Measurements from ENCODE around the gene C19orf12. TPM values are rescaled to one million over a fixed set of nuclear protein-coding genes. Genes with fewer than 3 reads are reported as not detected.

The C19orf12 gene
- total and polyA plus RNA-seq, 2 donors = 18.1 to 27.5 TPM

GRCh38 chr19:29704562-29705558 is 10.2 kb downstream of the C19orf12 start:
- H3K27ac ChIP-seq (ENCODE audit: low read depth in 1 of 2, low read length in 1 of 2) = no peak overlapping the region
- H3K36me3 ChIP-seq (ENCODE audit: control insufficient read depth in 2 of 2, insufficient read depth in 2 of 2, low read length in 1 of 2) = peaks cover 20 to 54% of the 10 kb centered on the region in 2 donors
- WGBS = 95% methylated on average over 14 of the region's 14 CpGs

GRCh38 chr19:29702963-29703320 is 12.1 kb downstream of the C19orf12 start:
- DNase-seq (ENCODE audit: low read depth in 6 of 9, low spot score in 9 of 9) = no peak
- Histone ChIP-seq H3K36me3 (ENCODE audit: control insufficient read depth in 2 of 2, insufficient read depth in 2 of 2, low read length in 1 of 2) (peaks cover 14 to 43% of the 10 kb centered on the region in 2 donors), H3K4me1 (ENCODE audit: control insufficient read depth in 2 of 2, insufficient read depth in 2 of 2, low read length in 2 of 2) (no peaks in the 10 kb centered on the region), H3K9me3 (ENCODE audit: control insufficient read depth in 2 of 2, insufficient read depth in 1 of 2, low read length in 1 of 2) (no peaks in the 10 kb centered on the region), H3K4me3 (ENCODE audit: low read length in 2 of 2) (no peak overlapping the region), H3K27me3 (ENCODE audit: control insufficient read depth in 2 of 2, insufficient read depth in 1 of 2, low read length in 1 of 2) (no peaks in the 10 kb centered on the region), H3K27ac (ENCODE audit: low read depth in 1 of 2, low read length in 1 of 2) (no peak overlapping the region)
- 98% methylated on average over 9 of the region's 9 CpGs for WGBS

More at GRCh38 chr19:29704562-29705558, 10.2 kb downstream of the C19orf12 start:
- Histone ChIP-seq H3K27me3 (ENCODE audit: control insufficient read depth in 2 of 2, insufficient read depth in 1 of 2, low read length in 1 of 2) (no peaks in the 10 kb centered on the region), H3K4me1 (ENCODE audit: control insufficient read depth in 2 of 2, insufficient read depth in 2 of 2, low read length in 2 of 2) (peaks cover 0 to 2% of the 10 kb centered on the region in 2 donors), H3K9me3 (ENCODE audit: control insufficient read depth in 2 of 2, insufficient read depth in 1 of 2, low read length in 1 of 2) (no peaks in the 10 kb centered on the region), H3K4me3 (ENCODE audit: low read length in 2 of 2) (no peak overlapping the region)
- no peak for DNase-seq (ENCODE audit: low read depth in 6 of 9, low spot score in 9 of 9)

GRCh38 chr19:29702161-29702962 is 12.7 kb downstream of the C19orf12 start:
- Histone ChIP-seq H3K27me3 (ENCODE audit: control insufficient read depth in 2 of 2, insufficient read depth in 1 of 2, low read length in 1 of 2) (no peaks in the 10 kb centered on the region), H3K9me3 (ENCODE audit: control insufficient read depth in 2 of 2, insufficient read depth in 1 of 2, low read length in 1 of 2) (no peaks in the 10 kb centered on the region), H3K27ac (ENCODE audit: low read depth in 1 of 2, low read length in 1 of 2) (no peak overlapping the region), H3K36me3 (ENCODE audit: control insufficient read depth in 2 of 2, insufficient read depth in 2 of 2, low read length in 1 of 2) (peaks cover 14 to 37% of the 10 kb centered on the region in 2 donors), H3K4me1 (ENCODE audit: control insufficient read depth in 2 of 2, insufficient read depth in 2 of 2, low read length in 2 of 2) (no peaks in the 10 kb centered on the region), H3K4me3 (ENCODE audit: low read length in 2 of 2) (no peak overlapping the region)
- 94% methylated on average over 30 of the region's 30 CpGs for WGBS
- DNase-seq (ENCODE audit: low read depth in 6 of 9, low spot score in 9 of 9) = no peak

GRCh38 chr19:29700498-29700897 is 14.6 kb downstream of the C19orf12 start:
- Histone ChIP-seq H3K4me3 (ENCODE audit: low read length in 2 of 2) (no peak overlapping the region), H3K9me3 (ENCODE audit: control insufficient read depth in 2 of 2, insufficient read depth in 1 of 2, low read length in 1 of 2) (peaks cover 0 to 8% of the 10 kb centered on the region in 2 donors), H3K36me3 (ENCODE audit: control insufficient read depth in 2 of 2, insufficient read depth in 2 of 2, low read length in 1 of 2) (peaks cover 14 to 24% of the 10 kb centered on the region in 2 donors), H3K27me3 (ENCODE audit: control insufficient read depth in 2 of 2, insufficient read depth in 1 of 2, low read length in 1 of 2) (no peaks in the 10 kb centered on the region), H3K4me1 (ENCODE audit: control insufficient read depth in 2 of 2, insufficient read depth in 2 of 2, low read length in 2 of 2) (no peaks in the 10 kb centered on the region), H3K27ac (ENCODE audit: low read depth in 1 of 2, low read length in 1 of 2) (no peak overlapping the region)
- 98% methylated on average over 6 of the region's 6 CpGs for WGBS
- DNase-seq (ENCODE audit: low read depth in 6 of 9, low spot score in 9 of 9) = no peak

GRCh38 chr19:29699861-29700260 is 15.2 kb downstream of the C19orf12 start:
- Histone ChIP-seq H3K4me1 (ENCODE audit: control insufficient read depth in 2 of 2, insufficient read depth in 2 of 2, low read length in 2 of 2) (no peaks in the 10 kb centered on the region), H3K36me3 (ENCODE audit: control insufficient read depth in 2 of 2, insufficient read depth in 2 of 2, low read length in 1 of 2) (peaks cover 12 to 20% of the 10 kb centered on the region in 2 donors), H3K27ac (ENCODE audit: low read depth in 1 of 2, low read length in 1 of 2) (no peak overlapping the region), H3K9me3 (ENCODE audit: control insufficient read depth in 2 of 2, insufficient read depth in 1 of 2, low read length in 1 of 2) (peaks cover 0 to 9% of the 10 kb centered on the region in 2 donors), H3K4me3 (ENCODE audit: low read length in 2 of 2) (no peak overlapping the region), H3K27me3 (ENCODE audit: control insufficient read depth in 2 of 2, insufficient read depth in 1 of 2, low read length in 1 of 2) (no peaks in the 10 kb centered on the region)
- DNase-seq (ENCODE audit: low read depth in 6 of 9, low spot score in 9 of 9) = no peak
- WGBS = 97% methylated on average over 5 of the region's 5 CpGs

- no peaks in the 10 kb centered on the region for H3K4me1 ChIP-seq (ENCODE audit: control insufficient read depth in 2 of 2, insufficient read depth in 2 of 2, low read length in 2 of 2)
- H3K9me3 ChIP-seq (ENCODE audit: control insufficient read depth in 2 of 2, insufficient read depth in 1 of 2, low read length in 1 of 2) = peaks cover 0 to 9% of the 10 kb centered on the region in 2 donors
- H3K27ac ChIP-seq (ENCODE audit: low read depth in 1 of 2, low read length in 1 of 2) = no peak overlapping the region
- no peak for DNase-seq (ENCODE audit: low read depth in 6 of 9, low spot score in 9 of 9)
- H3K36me3 ChIP-seq (ENCODE audit: control insufficient read depth in 2 of 2, insufficient read depth in 2 of 2, low read length in 1 of 2) = peaks cover 8 to 10% of the 10 kb centered on the region in 2 donors
- no peaks in the 10 kb centered on the region for H3K27me3 ChIP-seq (ENCODE audit: control insufficient read depth in 2 of 2, insufficient read depth in 1 of 2, low read length in 1 of 2)
- WGBS = 85% methylated on average over 10 of the region's 10 CpGs
- no peak overlapping the region for H3K4me3 ChIP-seq (ENCODE audit: low read length in 2 of 2)
Observed at GRCh38 chr19:29697523-29698261, 17.4 kb downstream of the C19orf12 start.

- Histone ChIP-seq H3K27ac (ENCODE audit: low read depth in 1 of 2, low read length in 1 of 2) (no peak overlapping the region), H3K4me1 (ENCODE audit: control insufficient read depth in 2 of 2, insufficient read depth in 2 of 2, low read length in 2 of 2) (no peaks in the 10 kb centered on the region), H3K9me3 (ENCODE audit: control insufficient read depth in 2 of 2, insufficient read depth in 1 of 2, low read length in 1 of 2) (peaks cover 0 to 9% of the 10 kb centered on the region in 2 donors), H3K4me3 (ENCODE audit: low read length in 2 of 2) (no peak overlapping the region), H3K27me3 (ENCODE audit: control insufficient read depth in 2 of 2, insufficient read depth in 1 of 2, low read length in 1 of 2) (no peaks in the 10 kb centered on the region), H3K36me3 (ENCODE audit: control insufficient read depth in 2 of 2, insufficient read depth in 2 of 2, low read length in 1 of 2) (no peaks in the 10 kb centered on the region)
- no peak for DNase-seq (ENCODE audit: low read depth in 6 of 9, low spot score in 9 of 9)
- 98% methylated on average over 2 of the region's 2 CpGs for WGBS
Observed at GRCh38 chr19:29696565-29696846, 18.6 kb downstream of the C19orf12 start.

GRCh38 chr19:29695765-29696564 is 19.1 kb downstream of the C19orf12 start:
- H3K27me3 ChIP-seq (ENCODE audit: control insufficient read depth in 2 of 2, insufficient read depth in 1 of 2, low read length in 1 of 2) = no peaks in the 10 kb centered on the region
- no peaks in the 10 kb centered on the region for H3K36me3 ChIP-seq (ENCODE audit: control insufficient read depth in 2 of 2, insufficient read depth in 2 of 2, low read length in 1 of 2)
- H3K4me1 ChIP-seq (ENCODE audit: control insufficient read depth in 2 of 2, insufficient read depth in 2 of 2, low read length in 2 of 2) = no peaks in the 10 kb centered on the region
- H3K4me3 ChIP-seq (ENCODE audit: low read length in 2 of 2) = no peak overlapping the region
- no peak for DNase-seq (ENCODE audit: low read depth in 6 of 9, low spot score in 9 of 9)
- 90% methylated on average over 6 of the region's 6 CpGs for WGBS
- H3K27ac ChIP-seq (ENCODE audit: low read depth in 1 of 2, low read length in 1 of 2) = no peak overlapping the region
- H3K9me3 ChIP-seq (ENCODE audit: control insufficient read depth in 2 of 2, insufficient read depth in 1 of 2, low read length in 1 of 2) = peaks cover 0 to 9% of the 10 kb centered on the region in 2 donors

Measured in thymus (tissue), 11 donors.